Left ventricle myocardium inferior (tissue), 1 donor: ENCODE measurements around the gene C7. TPM values are rescaled to one million over a fixed set of nuclear protein-coding genes. Genes with fewer than 3 reads are reported as not detected.
A peak's percentile ranks its signal among the peaks of the same experiment; 100 is the strongest.
"Not testable (repeated sequence)": the region's sequence is repeated elsewhere in the genome, so short reads cannot be mapped to it uniquely, and the experiment has no call there.

Experiments used
- DNase-seq: peaks from one replicate; pipeline ENCODE4 v3.0.0-alpha.2; 2020
- H3K27ac ChIP-seq: fragments of 200-600 bp; replicated peaks from 2 replicates; pipeline ENCODE4 v1.8.0; 2021
- H3K27me3 ChIP-seq: fragments of 200-600 bp; 2 replicates; pipeline ENCODE4 v1.8.0; 2021; ENCODE audit warnings: low read depth
- H3K36me3 ChIP-seq: fragments of 200-600 bp; 2 replicates; pipeline ENCODE4 v1.8.0; 2021
- H3K4me1 ChIP-seq: fragments of 200-600 bp; 2 replicates; pipeline ENCODE4 v1.8.0; 2021
- H3K4me3 ChIP-seq: fragments of 200-600 bp; 2 replicates; pipeline ENCODE4 v1.8.0; 2021; ENCODE audit warnings: mild to moderate bottlenecking, moderate library complexity
- H3K9me3 ChIP-seq: fragments of 200-600 bp; replicated peaks from 2 replicates; pipeline ENCODE4 v1.8.0; 2021
- CTCF ChIP-seq: fragments of 200-600 bp; IDR thresholded peaks from 2 replicates; pipeline ENCODE4 v1.8.0; 2021; ENCODE audit warnings: antibody characterized with exemption, mild to moderate bottlenecking, borderline replicate concordance
- intact Hi-C: fragments of 100-400 bp; cut with micrococcal nuclease; formaldehyde crosslinking; loops from one replicate; pipeline ENCODE4 v1.11.0; 2022
- long read RNA-seq: library from polyadenylated mRNA; unstranded; transcript quantifications from one replicate; pipeline ENCODE4 v2.0.0, GENCODE V29; 2021
- total RNA-seq: library from RNA; stranded (reverse); fragmentation: NEBNext Ultra II Directional; extraction: Animal tissue kit (Norgen Biotek cat#: 25700); gene quantifications from one replicate; pipeline ENCODE4 v1.2.1, GENCODE V29; 2021
- donor health status: DM: no; HTN: yes; CAD: no; lungs with severe emphysema.

The C7 gene
- total RNA-seq = 175 TPM
- long read RNA-seq, full-length matches to known transcripts = 312 of 375 reads
- long read RNA-seq, partial matches to known transcripts = 47 of 375 reads
- long read RNA-seq, other reads (novel, unspliced or antisense) = 16 of 375 reads

- Histone ChIP-seq H3K27ac (peak within 1 kb of the TSS; percentile 70), H3K4me1 (peaks cover 32% of the 10 kb centered on the region), H3K27me3 (no peaks in the 10 kb centered on the region), H3K36me3 (no peaks in the 10 kb centered on the region), H3K9me3 (no peaks in the 10 kb centered on the region), H3K4me3 (peak within 1 kb of the TSS; percentile 51)
- no peak for TF ChIP-seq CTCF
- DNase-seq = no peak
- intact Hi-C loops = loop anchor here (10.0 kb wide), 2 partner anchors 286 to 606 kb away; partner anchors contain the start of gene PLCXD3
Observed at GRCh38 chr5:40909264-40909663, at the start of gene C7. Gene C7 (plus strand): TSS chr5:40909497. CDS start chr5:40909611, 114 bp downstream.

- Histone ChIP-seq H3K27ac (no peak overlapping the region), H3K36me3 (no peaks in the 10 kb centered on the region), H3K4me1 (no peaks in the 10 kb centered on the region), H3K4me3 (no peak overlapping the region), H3K9me3 (peaks cover 22% of the 10 kb centered on the region), H3K27me3 (no peaks in the 10 kb centered on the region)
- intact Hi-C loops = no loop called here
- no peak for DNase-seq
- no peak for TF ChIP-seq CTCF
Observed at GRCh38 chr5:40860711-40861110, 48.6 kb upstream of the C7 start.

GRCh38 chr5:40865004-40865403 is 44.3 kb upstream of the C7 start:
- H3K4me3 ChIP-seq, intact Hi-C loops, DNase-seq, H3K36me3 ChIP-seq, H3K4me1 ChIP-seq, H3K27me3 ChIP-seq, H3K27ac ChIP-seq: not testable (repeated sequence)
- peaks cover 19% of the 10 kb centered on the region for H3K9me3 ChIP-seq

GRCh38 chr5:40866844-40867243 is 42.5 kb upstream of the C7 start:
- Histone ChIP-seq H3K9me3 (peaks cover 19% of the 10 kb centered on the region), H3K27me3 (no peaks in the 10 kb centered on the region), H3K36me3 (no peaks in the 10 kb centered on the region), H3K4me1 (no peaks in the 10 kb centered on the region), H3K27ac (no peak overlapping the region), H3K4me3 (no peak overlapping the region)
- DNase-seq = no peak
- intact Hi-C loops = no loop called here
- TF ChIP-seq CTCF = no peak

GRCh38 chr5:40869384-40869783 is 39.9 kb upstream of the C7 start:
- DNase-seq = no peak
- no peaks in the 10 kb centered on the region for H3K36me3 ChIP-seq
- H3K27ac ChIP-seq = no peak overlapping the region
- intact Hi-C loops = no loop called here
- no peaks in the 10 kb centered on the region for H3K4me1 ChIP-seq
- no peak overlapping the region for H3K4me3 ChIP-seq
- no peaks in the 10 kb centered on the region for H3K27me3 ChIP-seq
- H3K9me3 ChIP-seq = peaks cover 13% of the 10 kb centered on the region
- TF ChIP-seq CTCF = no peak

GRCh38 chr5:40871177-40871576 is 38.1 kb upstream of the C7 start:
- Histone ChIP-seq H3K9me3 (no peaks in the 10 kb centered on the region), H3K4me1 (no peaks in the 10 kb centered on the region), H3K27ac (no peak overlapping the region), H3K36me3 (no peaks in the 10 kb centered on the region), H3K4me3 (no peak overlapping the region), H3K27me3 (no peaks in the 10 kb centered on the region)
- TF ChIP-seq CTCF = no peak
- DNase-seq = no peak
- intact Hi-C loops = loop anchor here (10.0 kb wide), 1 partner anchor 116 kb away; the partner anchor contains the start of gene TTC33

GRCh38 chr5:40872253-40872652 is 37.0 kb upstream of the C7 start:
- not testable (repeated sequence) for H3K27ac ChIP-seq, H3K36me3 ChIP-seq, H3K4me1 ChIP-seq, DNase-seq, H3K27me3 ChIP-seq, H3K9me3 ChIP-seq, H3K4me3 ChIP-seq
- intact Hi-C loops = loop anchor here (10.0 kb wide), 1 partner anchor 117 kb away; the partner anchor contains the start of gene TTC33
